ENCODE measurements around the gene YPEL5.

- TF ChIP-seq CTCF (IDR thresholded peaks at IDR 0.05) (no peak), POLR2AphosphoS5 (IDR thresholded peaks at IDR 0.05) (no peak), POLR2A (IDR thresholded peaks at IDR 0.05) (no peak)
Observed at GRCh38 chr2:30177440-30177839, 30.6 kb downstream of the YPEL5 start.

All from upper lobe of left lung (tissue), 4 donors.